AG09309 (cell line): Measurements from ENCODE around the gene ERBB4.

Experiments used
- DNase-seq: peaks from one replicate; pipeline ENCODE4 v3.0.0-alpha.2; 2010; ENCODE audit warnings: low read depth
- H3K4me3 ChIP-seq: 2 replicates; pipeline ENCODE4 v1.5.1; 2011; ENCODE audit warnings: mild to moderate bottlenecking, low read depth, low read length, moderate library complexity; ENCODE audit not compliant: control insufficient read depth
- CTCF ChIP-seq: IDR thresholded peaks from 2 replicates; pipeline ENCODE4 v1.5.1; 2011; ENCODE audit warnings: mild to moderate bottlenecking, low read depth, low read length, inconsistent platforms; ENCODE audit not compliant: insufficient read depth, control insufficient read depth; ENCODE audit errors: missing control alignments

ERBB4 gene

DNA sequence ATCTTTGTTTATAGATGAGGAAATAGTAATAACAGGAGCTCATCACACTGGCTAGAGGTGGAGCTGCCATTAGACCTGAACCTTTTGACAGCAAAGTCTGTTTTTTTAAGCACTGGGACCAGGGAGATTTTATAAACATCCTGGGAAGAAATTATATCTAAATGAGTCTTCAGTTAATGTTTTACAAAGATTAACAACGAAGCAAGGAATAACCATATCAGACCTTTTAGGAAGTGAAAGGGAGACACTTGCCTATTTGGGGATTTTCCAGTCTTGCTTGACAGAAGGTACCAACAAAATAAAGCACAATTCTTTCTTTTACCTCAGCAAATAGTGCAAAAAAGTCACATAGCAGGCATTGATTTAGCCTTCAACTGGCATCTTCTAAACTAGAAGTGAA, 1205.2 kb downstream of the ERBB4 start:
- TF ChIP-seq CTCF, result no peak
- no peak overlapping the region for H3K4me3 ChIP-seq
- DNase-seq, result no peak

GRCh38 chr2:211331736-211332135, 1206.9 kb downstream of the ERBB4 start:
- no peak for DNase-seq
- TF ChIP-seq CTCF, result no peak
- H3K4me3 ChIP-seq, result no peak overlapping the region

DNA sequence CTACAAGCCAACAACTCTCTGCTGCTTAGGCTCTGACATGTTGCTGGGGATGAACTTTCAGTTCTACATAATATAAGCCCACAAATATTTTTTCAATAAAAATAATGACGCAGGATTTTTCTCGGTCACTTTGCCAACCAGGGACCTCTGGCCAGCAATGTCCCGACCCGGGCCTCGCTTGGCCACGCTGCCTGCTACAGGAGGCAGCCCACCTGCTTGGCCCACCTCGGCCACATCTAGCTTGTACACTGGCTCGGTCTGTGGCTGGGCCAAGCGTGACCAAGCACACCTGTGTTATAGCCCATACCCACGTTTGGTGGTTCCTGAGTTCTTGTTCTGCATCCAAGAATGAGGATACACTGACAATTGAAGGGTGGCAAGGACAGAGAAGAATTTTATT, 1208.7 kb downstream of the ERBB4 start:
- TF ChIP-seq CTCF, result no peak
- DNase-seq, result no peak
- H3K4me3 ChIP-seq, result no peak overlapping the region

- DNase-seq, result no peak
- H3K4me3 ChIP-seq, result no peak overlapping the region
- no peak for TF ChIP-seq CTCF
These were observed 1209.2 kb downstream of the ERBB4 start for GRCh38 chr2:211329421-211329820.

DNA sequence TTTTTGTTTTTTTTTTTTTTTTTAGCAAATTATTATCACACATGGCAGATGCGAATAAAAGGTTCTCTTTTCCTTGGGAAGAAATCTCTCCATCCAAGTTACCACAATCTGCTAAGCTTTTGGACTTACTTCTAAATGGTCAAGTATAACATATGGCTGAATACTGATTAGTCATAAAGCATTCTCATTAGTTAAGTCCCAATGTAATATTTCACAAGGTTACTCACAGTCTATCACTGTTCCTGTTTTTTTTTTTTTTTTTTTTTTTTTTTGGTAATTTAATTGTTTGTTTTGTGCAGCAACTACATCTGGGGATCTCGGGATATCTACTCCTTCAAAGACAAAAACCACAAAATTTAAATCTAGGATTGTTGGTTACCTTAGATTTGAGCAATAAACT, 1210.5 kb downstream of the ERBB4 start:
- no peak overlapping the region for H3K4me3 ChIP-seq
- no peak for DNase-seq
- no peak for TF ChIP-seq CTCF
